ENCODE measurements around the gene LAMA3.
"Not testable (repeated sequence)": the region's sequence is repeated elsewhere in the genome, so short reads cannot be mapped to it uniquely, and the experiment has no call there.

LAMA3 gene

DNA sequence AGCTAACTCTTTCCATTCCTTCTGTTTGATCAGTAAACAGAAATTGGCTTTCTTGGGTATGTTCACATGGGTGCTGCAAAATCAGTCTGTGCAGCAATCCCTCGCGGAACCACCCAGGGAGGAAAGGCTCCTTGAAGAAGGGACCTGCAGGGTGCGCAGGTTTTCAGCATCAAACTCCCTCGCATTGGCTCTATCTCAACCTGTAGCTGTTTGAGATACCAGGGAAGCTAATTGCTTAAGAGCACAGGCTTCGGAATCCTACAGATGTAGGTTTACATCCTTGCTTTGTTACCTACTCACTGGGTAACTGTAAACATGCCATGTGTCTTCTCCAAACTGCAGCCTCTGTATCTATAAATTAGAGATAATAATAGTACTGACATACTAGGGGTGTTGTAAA, 43.2 kb downstream of the LAMA3 start:
- no peak for FAIRE-seq

DNA sequence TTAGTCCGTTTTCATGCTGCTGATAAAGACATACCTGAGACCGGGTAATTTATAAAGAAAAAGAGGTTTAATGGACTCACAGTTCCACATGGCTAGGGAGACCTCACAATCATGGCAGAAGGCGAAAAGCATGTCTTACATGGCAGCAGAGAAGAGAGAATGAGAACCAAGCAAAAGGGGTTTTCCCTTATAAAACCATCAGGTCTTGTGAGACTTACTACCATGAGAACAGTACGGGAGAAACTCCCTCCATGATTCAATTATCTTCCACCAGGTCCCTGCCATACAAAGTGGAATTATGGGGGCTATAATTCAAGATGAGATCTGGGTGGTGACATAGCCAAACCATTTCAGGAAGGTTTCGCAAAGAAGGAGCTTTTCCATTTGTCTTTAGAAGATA, 44.0 kb downstream of the LAMA3 start:
- not testable (repeated sequence) for FAIRE-seq

DNA sequence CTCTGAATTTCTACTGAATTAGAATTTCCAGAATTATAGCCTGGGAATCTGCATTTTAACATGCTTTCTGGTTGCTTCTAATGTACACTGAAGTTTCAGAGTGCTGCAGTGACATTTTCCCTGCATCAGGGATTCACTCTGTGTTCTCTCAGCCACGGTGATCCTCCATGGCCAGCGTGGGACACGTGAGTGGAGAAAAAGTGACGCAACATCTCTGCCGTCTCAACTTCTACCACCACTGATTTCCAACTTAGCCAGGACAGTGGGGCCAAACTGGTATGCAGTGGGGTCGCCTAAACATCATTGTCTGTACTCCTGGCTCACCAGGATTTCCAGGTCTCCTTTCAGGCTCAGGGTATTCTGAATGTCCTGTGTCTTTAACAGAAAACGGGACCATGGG, 44.6 kb downstream of the LAMA3 start:
- no peak for FAIRE-seq

DNA sequence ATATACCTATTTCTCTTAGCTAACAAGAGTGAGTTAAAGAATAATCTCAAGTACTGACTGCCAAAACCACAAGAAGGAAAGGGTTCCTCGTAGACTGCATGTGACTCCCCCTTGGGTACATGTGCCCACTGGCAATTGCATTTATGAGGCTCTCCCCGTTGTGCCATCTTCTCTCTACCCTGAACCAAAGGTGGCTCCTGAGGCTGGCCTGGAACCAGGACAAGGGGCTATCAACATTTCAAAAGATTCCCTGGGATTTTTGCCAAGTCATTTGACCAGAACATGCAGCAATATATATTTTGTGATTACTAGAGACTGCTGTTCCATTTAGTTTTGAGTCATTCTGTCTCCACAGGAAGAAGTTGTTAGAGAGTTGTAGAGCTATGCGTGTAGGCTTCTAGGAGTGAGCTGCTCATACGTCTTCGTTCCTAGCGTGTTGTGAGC, 45.8 kb downstream of the LAMA3 start:
- no peak for FAIRE-seq

DNA sequence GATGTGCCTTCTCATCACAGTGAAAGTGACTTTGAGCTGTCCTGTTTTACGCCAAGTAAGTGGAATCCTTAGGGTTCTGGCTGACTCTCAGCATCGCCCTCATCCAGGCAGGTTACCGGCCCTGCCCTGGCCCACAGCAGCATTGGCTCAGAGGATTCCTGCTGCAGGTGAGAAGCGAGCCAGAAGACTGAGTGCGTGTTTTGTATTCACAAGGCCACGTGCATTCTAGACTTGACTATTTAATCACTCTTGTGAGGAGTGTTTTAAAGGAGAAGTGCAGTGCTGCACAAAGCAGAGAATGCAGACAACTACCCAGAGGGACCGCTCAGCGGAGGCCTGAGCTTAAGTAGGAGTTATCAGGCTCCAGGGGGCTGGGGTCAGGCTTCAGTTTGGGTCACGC, 48.3 kb downstream of the LAMA3 start:
- FAIRE-seq = no peak

DNA sequence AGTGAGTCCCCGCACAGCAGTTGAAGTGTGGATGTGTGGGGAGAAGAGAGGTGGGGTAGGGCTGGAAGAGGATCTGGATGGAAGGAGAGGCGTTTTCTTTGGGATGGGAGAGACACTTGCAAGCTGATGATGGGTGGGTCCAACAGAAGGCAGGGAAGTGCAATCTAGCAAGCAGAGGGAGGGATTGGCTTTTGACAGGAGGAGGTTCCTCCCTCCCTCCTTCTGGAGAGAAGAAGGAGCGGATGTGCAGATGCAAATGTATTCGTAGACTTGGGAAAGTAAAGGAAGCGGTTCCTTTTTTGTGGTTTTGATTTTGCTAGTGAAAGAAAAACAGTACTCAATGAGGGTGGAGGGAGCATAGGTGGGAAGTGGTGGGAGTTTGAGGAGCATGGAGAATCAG, 48.9 kb downstream of the LAMA3 start:
- no peak for FAIRE-seq

DNA sequence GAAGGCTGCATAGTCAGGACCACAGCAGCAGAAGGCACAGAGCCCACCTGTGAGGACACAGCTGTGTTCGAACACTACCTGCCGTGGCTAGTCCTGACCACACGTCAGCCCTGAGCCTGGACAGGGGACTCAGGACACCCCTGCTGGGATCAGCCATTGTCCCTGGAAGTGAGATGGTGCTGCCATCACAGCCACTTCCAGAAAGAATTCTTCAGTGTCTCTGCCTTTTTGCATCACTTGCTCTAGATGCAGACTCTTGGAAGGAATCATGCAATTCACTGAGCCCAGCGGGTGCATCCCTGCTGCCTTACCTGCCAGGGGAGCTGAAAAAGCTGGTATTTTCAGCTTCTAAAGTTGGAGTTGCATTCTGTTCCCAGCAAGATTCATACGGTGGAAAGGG, 49.3 kb downstream of the LAMA3 start:
- no peak for FAIRE-seq

DNA sequence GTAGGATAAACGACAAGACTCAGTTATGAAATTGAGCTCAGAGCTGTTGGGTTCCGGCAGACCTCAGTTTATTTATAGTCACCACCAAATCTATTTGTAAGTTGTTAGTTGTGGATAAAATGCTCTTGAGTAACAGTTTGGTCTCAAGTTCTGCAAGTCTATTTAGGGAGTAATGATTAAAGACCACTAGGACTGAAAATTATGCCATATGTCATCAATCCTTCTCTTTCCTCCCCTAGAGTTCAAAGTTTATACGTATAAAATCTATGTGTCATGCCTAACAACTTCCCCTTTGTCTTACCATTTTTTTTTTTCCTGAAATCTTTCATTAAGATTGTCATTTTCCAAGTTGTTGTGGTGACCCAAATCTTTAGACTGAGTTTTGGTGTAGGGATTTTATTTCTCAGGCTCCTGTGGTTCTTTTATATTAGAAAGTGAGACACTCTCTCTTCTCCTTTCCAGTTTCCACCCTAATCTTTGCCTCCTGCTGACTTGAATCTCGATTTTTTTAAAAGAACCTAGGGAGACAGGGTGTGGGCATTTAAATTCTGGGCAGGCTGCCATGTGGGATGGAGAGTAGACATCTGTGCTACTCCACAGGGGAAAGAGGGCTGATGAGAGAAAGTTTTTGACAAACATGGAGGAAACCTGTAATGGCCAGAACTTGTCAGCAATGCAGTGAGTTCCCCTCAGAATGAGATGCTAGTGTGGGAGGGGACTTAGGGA, 51.0 kb downstream of the LAMA3 start:
- FAIRE-seq = no peak

DNA sequence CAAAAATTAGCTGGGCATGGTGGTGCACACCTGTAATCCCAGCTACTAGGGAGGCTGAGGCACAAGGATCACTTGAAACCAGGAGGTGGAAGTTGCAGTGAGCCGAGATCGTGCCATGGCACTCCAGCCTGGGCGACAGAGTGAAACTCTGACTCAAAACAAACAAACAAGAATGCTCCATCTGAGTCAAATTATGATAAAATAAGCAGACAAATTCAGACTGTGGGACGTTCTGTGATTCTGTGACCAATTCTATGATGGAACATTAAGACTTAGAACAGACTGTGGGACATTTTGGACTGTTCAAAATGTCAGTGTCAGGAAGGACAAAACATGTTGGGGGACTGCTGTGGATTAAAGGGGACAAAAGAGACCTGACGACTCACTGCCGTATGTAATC, 52.7 kb downstream of the LAMA3 start:
- FAIRE-seq = not testable (repeated sequence)

DNA sequence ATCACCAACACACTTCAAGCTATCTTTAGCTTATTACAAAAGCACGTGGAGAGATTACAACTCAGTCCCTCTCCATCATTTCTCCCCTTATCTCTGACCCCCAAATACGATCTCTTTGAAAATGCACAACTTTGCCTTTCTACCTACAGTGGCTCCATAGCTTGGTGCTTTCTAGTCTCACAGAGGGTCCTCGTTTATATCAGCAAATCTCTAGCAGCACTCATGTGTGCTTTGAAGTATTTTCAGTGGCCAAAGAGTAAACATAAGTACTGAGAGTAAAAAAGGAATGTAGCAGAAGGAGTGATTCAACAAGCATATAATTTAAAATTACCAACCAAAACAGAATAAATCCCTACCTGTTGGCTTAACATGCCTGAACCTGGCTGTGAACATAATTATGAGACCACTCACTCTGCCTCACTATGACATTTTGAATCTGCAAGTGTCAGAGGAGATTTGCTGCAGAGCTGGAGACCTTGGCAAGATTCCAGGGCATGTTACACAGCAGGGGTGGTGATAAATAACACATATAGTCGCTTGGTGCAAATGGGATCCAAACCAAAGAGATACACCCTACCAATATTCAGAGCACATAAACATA, 54.6 kb downstream of the LAMA3 start:
- no peak for FAIRE-seq

DNA sequence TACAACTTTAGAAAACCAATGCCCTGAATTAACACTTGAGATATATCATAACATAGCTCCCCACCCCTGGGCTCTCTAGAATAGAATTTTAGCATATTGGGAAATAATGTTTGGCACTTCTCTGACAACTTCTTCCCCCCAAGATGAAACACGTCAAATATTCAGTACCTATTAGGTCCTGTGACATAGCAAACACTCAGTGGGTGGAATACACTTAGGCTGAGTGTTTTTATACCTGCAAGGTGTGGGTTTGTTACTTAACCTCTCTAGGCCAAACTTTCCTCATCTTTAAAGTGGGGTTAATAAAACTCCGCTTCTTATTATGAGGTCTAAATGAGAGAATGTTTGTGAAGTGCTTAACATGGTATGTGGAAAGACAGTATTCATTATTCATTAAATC, 56.1 kb downstream of the LAMA3 start:
- no peak for FAIRE-seq

DNA sequence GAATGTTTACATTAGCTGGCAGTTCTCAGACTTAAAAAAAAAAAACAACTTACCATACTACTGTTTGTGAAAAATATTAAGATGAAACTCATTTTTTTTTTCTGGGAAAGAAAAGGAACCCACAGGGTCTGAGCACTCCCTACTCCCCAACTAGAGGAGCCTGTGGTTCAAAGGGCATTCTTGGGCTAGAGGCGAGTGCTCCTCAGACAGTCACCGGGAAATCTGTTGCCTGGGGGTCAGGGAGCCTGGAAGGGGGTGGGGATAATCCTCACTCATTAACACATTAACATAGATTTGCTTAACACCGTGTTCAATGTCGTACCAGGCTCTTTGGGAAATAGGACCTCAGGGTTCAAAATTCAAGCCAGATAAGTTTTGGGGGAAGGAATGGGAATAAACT, 57.6 kb downstream of the LAMA3 start:
- no peak for FAIRE-seq

DNA sequence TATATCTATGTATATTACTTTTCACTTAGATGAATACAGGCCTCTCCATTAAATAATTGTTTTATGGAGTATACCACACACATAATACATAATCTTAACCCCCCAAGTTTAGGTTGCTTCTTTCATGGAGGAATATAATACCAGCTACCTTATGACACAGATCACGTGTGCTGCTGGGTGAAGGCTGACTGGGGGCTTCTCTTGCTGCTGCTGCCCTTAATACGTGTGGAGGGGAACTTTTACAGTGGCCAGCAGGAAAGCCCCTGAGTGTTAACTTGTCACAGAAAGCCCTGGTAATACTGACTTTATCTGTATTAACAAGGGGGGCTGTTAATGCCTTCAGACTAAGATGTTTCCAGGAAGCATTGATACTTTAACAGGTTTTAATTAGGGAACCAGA, 63.1 kb downstream of the LAMA3 start:
- FAIRE-seq = no peak

DNA sequence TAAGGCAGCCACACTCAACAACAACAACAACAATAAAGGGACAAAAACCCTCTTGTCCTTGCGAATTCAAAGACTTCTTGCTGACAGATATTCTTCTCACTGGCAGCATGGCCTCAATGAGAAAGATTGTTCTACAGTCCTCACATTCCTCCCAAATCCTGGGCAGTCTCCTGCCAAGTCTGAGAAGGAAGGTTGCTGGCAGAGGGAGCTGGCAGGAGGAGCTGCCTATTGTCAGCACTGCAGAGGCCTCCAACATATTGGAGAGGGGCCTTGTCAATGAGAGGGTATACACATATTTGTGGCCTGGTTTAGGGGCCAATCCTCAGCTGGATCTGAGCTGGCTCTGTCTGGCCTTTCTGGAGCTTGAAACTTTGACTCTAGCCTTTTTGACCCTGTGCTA, 63.5 kb downstream of the LAMA3 start:
- no peak for FAIRE-seq

DNA sequence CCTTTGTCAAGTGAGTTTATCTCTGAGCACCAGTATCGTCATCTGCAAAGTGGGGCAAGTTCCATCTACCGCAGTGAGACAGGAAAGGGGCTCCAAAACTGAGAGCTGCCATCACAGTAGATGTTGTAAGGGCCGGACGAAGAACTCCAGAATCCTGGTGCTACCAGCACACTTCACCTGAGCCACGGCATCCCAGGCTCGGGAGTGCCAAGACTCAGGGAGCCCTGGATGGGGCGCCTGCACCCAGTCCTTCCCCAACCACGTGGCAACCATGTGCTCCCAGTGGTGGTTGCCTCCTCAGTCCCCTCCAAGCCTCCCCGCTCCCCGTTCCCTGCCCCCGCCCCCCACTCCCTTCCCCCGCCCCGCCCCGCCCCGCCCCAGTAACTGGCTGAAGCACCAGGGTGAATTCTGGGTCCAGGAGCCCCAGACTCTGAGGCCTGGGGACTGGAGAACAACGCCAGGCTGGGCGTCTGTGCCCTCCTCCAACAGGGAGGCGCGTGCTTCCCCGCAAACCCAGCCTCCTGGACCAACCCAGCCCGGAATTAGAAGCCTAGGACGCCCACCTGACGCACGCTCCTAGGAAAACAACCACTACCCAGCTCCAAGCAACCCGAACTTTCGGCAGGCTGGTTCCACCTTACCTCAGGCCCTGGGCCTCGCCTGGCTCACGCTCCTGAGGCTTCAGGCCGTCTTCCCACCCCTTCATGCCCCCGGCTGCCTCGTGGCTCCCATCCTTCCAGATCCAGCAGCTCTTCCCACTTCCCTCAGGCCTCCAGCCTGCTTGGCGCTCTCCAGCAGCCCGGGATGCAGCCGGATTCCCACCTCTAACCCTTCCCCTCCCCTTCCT, 67.6 kb downstream of the LAMA3 start:
- no peak for FAIRE-seq

DNA sequence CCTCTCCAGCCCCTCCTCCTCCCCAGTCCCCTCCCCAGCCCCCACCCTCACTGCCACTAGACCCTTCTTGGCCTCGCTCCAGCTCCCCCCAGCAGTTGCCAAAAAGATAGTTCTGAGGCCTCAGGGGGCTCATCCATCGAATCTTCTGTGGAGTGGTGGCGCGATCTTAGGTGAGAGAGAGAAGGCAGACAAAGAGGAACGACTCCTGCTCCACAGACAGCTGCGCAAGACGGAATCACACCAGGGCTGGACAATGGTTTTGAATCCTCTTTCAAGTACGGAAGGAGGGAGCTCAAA, 68.1 kb downstream of the LAMA3 start:
- no peak for FAIRE-seq

DNA sequence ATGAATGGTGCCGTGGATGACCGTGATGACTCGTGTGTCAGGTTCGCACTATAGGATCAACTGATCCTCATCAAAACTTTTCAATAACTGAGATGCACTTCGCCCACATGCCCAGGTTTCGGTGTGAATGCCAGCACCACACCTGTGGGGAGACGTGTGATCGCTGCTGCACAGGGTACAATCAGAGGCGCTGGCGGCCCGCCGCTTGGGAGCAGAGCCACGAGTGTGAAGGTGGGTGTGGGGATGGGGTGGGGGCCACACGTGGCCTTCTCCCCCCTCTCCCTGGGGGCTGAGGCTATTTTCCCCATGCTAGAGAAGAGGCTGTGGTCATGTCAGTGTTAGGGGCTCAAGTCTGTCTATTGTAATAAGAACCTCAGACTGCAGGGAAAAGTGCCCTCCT, 69.0 kb downstream of the LAMA3 start:
- FAIRE-seq = no peak

DNA sequence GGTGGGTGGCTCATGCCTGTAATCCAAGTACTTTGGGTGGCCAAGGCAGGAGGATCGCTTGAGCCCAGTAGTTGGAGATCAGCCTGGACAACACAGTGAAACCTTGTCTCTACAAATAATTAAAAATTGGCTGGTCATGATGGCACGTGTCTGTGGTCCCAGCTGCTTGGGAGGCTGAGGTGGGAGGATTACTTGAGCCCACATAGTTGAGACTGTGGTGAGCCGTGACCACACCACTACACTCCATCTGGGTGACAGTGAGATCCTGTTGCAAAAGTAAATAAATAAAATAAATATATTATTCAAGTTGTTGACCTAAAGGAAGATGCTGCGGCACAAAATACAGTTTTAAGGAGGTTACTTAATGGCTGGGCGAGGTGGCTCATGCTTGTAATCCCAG, 72.7 kb downstream of the LAMA3 start:
- FAIRE-seq = no peak

DNA sequence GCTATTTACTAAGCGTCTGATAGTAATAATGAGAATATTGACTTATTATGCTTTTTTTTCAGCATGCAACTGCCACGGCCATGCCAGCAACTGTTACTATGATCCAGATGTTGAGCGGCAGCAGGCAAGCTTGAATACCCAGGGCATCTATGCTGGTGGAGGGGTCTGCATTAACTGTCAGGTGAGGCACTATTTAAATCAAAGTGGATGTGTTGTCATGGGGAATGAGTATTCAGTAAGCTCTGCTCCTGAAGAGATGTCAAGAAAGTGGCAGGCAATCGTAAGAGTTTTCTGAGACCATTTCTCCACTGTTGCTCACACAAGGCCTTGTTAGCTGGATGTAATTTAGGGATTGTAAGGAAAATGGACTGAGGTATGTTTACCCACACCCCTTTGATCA, 74.1 kb downstream of the LAMA3 start:
- no peak for FAIRE-seq

DNA sequence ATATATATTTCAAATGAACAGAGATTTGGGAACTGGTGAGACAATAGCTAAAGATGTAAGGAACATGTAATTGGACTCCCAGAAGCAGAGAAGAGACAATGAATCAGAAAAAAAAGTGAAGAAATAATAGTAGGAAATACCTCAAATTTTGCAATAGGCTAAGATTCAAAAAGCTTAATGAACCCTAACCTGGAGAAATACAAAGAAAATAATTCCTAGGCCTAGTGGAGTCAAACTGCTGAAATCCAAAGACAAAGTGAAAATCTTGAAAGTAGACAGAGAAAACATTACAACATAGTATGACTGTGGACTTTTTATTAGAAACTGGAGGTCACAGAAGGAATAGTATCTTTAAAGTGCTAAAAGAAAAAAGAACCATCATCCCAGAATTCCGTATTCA, 76.7 kb downstream of the LAMA3 start:
- no peak for FAIRE-seq

DNA sequence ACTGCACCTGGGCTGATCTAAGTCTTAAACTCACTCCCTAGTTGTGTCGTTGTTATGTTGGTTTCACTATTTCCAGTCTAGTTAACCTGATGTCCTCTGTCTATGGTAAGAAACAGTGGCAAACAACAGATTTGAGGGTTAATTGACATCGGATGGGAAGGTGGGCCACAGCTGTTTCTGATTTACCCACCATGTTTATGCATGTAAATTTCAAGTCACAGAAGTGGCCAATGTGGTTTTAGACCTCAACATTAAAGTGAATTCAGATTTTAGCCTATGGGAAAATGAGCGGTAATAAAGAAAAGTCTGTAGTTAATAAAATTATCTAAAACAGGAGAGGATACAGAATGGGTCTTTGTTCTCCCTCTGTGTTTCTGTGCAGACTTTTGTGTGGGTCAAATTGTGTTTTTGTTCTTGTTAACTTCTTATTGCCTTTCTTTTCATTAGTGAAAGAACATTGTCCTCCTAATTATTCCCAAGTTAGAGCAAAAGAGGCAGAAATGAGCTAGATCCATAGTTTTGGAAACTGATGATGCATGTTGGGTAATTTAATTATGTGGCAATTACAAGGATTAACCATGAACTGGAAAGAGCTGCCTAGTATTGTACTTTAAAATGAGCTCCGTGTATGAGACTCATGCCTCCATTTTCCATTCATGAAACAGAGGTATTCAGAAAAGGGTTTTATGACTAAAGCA, 83.2 kb downstream of the LAMA3 start:
- FAIRE-seq = no peak

DNA sequence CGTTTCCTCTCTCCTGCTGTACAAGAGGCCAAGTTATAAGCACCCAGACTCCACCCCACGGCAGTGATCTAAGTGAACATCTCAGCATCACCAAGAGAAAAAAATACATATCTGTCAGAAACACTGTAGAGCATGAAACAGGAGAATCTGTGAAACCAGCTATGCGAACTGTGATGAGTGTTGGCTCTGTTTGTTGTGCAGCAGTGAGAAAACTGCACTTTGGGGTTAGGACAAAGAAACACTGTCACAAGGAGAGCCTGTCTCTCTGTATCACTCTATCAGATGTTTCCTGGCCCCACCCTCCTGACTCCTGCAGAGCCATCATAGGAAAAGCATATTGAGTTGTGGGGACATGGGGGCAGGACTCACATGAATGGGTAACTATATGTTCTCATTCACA, 87.1 kb downstream of the LAMA3 start:
- no peak for FAIRE-seq

DNA sequence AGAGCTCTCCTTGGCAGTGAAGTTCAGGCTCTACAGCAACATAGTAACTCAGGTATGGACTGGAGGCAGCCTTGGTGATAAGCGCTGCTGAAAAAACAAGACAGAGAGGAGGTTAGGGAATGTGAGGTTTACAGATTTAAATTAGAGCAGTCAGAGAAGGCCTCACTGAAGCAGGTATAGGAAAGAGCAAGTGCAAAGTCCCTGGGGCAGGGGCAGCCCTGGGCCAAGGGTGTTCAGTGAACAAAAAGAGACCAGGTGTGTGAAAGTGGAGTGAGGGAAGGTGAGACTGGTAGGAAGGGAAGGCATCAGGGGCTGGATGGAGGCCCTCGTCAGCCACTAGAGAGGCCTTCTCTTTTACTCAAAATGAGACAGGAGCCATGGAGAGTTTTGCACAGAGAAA, 89.6 kb downstream of the LAMA3 start:
- no peak for FAIRE-seq
